ENCODE data around the gene MRC2. TPM values are rescaled to one million over a fixed set of nuclear protein-coding genes. Genes with fewer than 3 reads are reported as not detected.

MRC2 gene
- total and polyA plus RNA-seq, 2 experiments from 2014 or later, result 104 to 121 TPM

- Histone ChIP-seq H3K4me2 (no peak overlapping the region), H3K27ac (no peak overlapping the region), H2AFZ (no peak overlapping the region), H3K36me3 (replicated peaks; ENCODE audit: insufficient read depth, low read depth) (no peaks in the 10 kb centered on the region), H3K4me1 (ENCODE audit: insufficient read depth) (peaks cover 9% of the 10 kb centered on the region), H3K9me2 (replicated peaks; ENCODE audit: insufficient read depth) (no peaks in the 10 kb centered on the region), H3K27me3 (no peaks in the 10 kb centered on the region), H3K4me3 (no peak overlapping the region), H4K20me1 (ENCODE audit: insufficient read depth, poor library complexity, severe bottlenecking) (no peaks in the 10 kb centered on the region), H3K79me2 (no peaks in the 10 kb centered on the region), H3K9me3 (ENCODE audit: low read depth) (no peaks in the 10 kb centered on the region)
- 86% methylated on average over 2 of the region's 2 CpGs for WGBS (ENCODE audit: low lambda C conversion rate, missing lambda C conversion rate)
- DNase-seq (ENCODE audit: low spot score), result no peak
- TF ChIP-seq CTCF (IDR thresholded peaks at IDR 0.05; ENCODE audit: poor library complexity), result no peak
- TF ChIP-seq EZH2phosphoT487 (IDR thresholded peaks at IDR 0.05; ENCODE audit: low read depth, severe bottlenecking, unreplicated experiment), result no peak
- no peak for TF ChIP-seq EZH2 (IDR thresholded peaks at IDR 0.05; ENCODE audit: borderline replicate concordance)
These were observed 81.1 kb downstream of the MRC2 start for GRCh38 chr17:62708587-62708986.

GRCh38 chr17:62712171-62712581 is 84.7 kb downstream of the MRC2 start:
- Histone ChIP-seq H3K4me1 (ENCODE audit: insufficient read depth) (no peaks in the 10 kb centered on the region), H3K36me3 (replicated peaks; ENCODE audit: insufficient read depth, low read depth) (no peaks in the 10 kb centered on the region), H3K27ac (no peak overlapping the region), H3K9me3 (ENCODE audit: low read depth) (no peaks in the 10 kb centered on the region), H2AFZ (no peak overlapping the region), H3K4me3 (no peak overlapping the region), H3K27me3 (no peaks in the 10 kb centered on the region), H3K9me2 (replicated peaks; ENCODE audit: insufficient read depth) (no peaks in the 10 kb centered on the region), H3K79me2 (no peaks in the 10 kb centered on the region), H3K4me2 (no peak overlapping the region), H4K20me1 (ENCODE audit: insufficient read depth, poor library complexity, severe bottlenecking) (no peaks in the 10 kb centered on the region)
- 93% methylated on average over 8 of the region's 8 CpGs for WGBS (ENCODE audit: low lambda C conversion rate, missing lambda C conversion rate)
- TF ChIP-seq EZH2 (IDR thresholded peaks at IDR 0.05; ENCODE audit: borderline replicate concordance) (no peak), CTCF (IDR thresholded peaks at IDR 0.05; ENCODE audit: poor library complexity) (no peak), EZH2phosphoT487 (IDR thresholded peaks at IDR 0.05; ENCODE audit: low read depth, severe bottlenecking, unreplicated experiment) (no peak)
- DNase-seq (ENCODE audit: low spot score), result no peak

GRCh38 chr17:62713086-62713881 is 85.8 kb downstream of the MRC2 start:
- no peak for DNase-seq (ENCODE audit: low spot score)
- 85% methylated on average over 17 of the region's 17 CpGs for WGBS (ENCODE audit: low lambda C conversion rate, missing lambda C conversion rate)

More at GRCh38 chr17:62713086-62713881, 85.8 kb downstream of the MRC2 start:
- H3K9me3 ChIP-seq (ENCODE audit: low read depth), result no peaks in the 10 kb centered on the region
- H3K4me2 ChIP-seq, result no peak overlapping the region
- H3K4me3 ChIP-seq, result no peak overlapping the region
- H4K20me1 ChIP-seq (ENCODE audit: insufficient read depth, poor library complexity, severe bottlenecking), result no peaks in the 10 kb centered on the region
- H3K36me3 ChIP-seq (replicated peaks; ENCODE audit: insufficient read depth, low read depth), result no peaks in the 10 kb centered on the region
- H3K27me3 ChIP-seq, result no peaks in the 10 kb centered on the region
- no peaks in the 10 kb centered on the region for H3K9me2 ChIP-seq (replicated peaks; ENCODE audit: insufficient read depth)
- no peaks in the 10 kb centered on the region for H3K79me2 ChIP-seq
- no peak overlapping the region for H2AFZ ChIP-seq
- no peak for TF ChIP-seq CTCF (IDR thresholded peaks at IDR 0.05; ENCODE audit: poor library complexity)
- TF ChIP-seq EZH2phosphoT487 (IDR thresholded peaks at IDR 0.05; ENCODE audit: low read depth, severe bottlenecking, unreplicated experiment), result no peak
- TF ChIP-seq EZH2 (IDR thresholded peaks at IDR 0.05; ENCODE audit: borderline replicate concordance), result no peak
- no peak overlapping the region for H3K27ac ChIP-seq
- no peaks in the 10 kb centered on the region for H3K4me1 ChIP-seq (ENCODE audit: insufficient read depth)

Data from hepatocyte (in vitro differentiated cells).